Measurements from ENCODE around the gene TGFA.

Gene TGFA

DNA sequence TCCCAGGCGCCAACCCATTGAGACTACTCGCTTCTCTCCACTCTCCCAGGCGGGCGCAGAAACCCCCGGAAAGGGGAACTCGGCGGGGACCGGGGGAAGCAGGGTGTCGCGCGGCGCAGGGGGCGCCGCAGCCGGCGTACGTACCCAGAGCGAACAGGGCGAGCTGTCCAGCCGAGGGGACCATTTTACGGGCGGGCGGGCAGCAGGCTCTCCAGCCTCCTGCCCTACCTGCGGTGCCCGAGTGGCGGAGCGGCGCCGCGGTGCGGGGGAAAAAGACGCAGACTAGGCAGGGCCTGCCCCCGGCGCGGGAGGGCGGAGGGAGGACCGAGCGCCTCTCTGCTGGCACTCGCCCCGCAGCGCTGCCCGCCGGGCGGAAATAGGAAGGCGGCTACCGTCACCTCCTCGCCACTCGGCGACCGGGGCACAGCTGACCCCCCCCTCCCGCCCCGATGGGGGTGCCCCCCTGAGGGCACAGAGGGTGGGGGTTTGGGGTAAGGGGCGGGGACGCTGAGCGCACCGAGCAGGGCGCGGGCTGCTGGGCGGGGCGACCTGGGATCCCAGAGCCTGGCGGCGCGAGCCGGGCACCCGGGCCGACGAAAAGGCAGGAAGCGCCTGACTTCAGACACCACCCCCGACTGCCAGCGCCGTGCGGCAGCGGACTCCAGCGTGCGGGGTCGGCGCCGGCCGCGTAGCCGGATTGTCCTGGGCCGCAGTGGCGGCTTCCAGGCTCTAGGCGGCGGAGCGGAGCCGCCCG is at the start of gene TGFA:
TSS of gene TGFA (minus strand) at position 243 of the 754 bp plus-strand sequence. CDS start at position 184, 59 bp downstream.
- Mint-ChIP-seq H3K27me3 (peaks cover 35% of the 10 kb centered on the region), H3K27ac (peak within 1 kb of the TSS; percentile 61)

DNA sequence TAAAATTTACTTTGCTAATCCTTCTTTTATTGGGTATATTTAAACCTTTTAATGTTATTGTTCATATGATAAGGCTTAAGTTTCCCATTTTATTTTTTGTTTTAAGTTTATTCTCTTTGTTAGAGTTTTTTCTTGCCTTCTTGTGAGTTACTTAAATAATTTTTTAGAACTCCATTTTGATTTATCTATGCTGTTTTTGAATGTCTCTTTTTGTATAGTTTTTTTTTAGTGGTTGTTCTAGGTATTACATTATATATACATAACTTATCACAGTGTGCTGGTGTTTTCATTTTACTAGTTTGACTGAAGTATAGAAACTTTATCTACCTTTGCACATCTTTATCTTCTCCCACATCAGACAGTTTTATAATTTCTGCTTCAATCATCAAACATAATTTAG is 49.4 kb upstream of the TGFA start:
- no peaks in the 10 kb centered on the region for H3K9me3 Mint-ChIP-seq
- H3K4me1 Mint-ChIP-seq (ENCODE audit: low read depth) = no peaks in the 10 kb centered on the region
- H3K4me3 Mint-ChIP-seq = no peak overlapping the region
- no peak overlapping the region for H3K27ac Mint-ChIP-seq
- no peaks in the 10 kb centered on the region for H3K36me3 Mint-ChIP-seq (ENCODE audit: low read depth)
- H3K27me3 Mint-ChIP-seq = peaks cover 8% of the 10 kb centered on the region

More for the DNA sequence above, at the start of gene TGFA:
- Mint-ChIP-seq H3K4me1 (ENCODE audit: low read depth) (peaks cover 27% of the 10 kb centered on the region), H3K9me3 (no peaks in the 10 kb centered on the region), H3K36me3 (ENCODE audit: low read depth) (no peaks in the 10 kb centered on the region), H3K4me3 (peak within 1 kb of the TSS; percentile 80)

DNA sequence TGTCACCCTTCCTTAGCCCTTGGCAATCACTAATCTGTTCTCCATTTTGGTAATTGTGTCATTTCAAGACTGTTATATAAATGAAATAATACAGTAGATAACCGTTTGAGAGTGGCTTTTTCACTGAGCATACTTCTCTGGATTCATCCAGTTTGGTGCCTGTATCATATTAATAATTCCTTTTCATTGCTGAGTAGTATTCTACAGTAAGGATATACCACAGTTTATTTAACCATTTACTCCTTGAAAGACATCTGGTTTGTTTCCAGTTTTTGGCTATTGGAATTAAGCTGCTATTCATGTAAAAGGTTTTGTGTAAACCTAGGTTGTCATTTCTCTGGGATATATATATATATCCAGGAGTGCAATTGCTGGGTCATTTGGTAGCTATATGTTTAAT is 44.6 kb upstream of the TGFA start:
- Mint-ChIP-seq H3K4me1 (ENCODE audit: low read depth) (no peaks in the 10 kb centered on the region), H3K27ac (no peak overlapping the region), H3K4me3 (no peak overlapping the region), H3K27me3 (peaks cover 7% of the 10 kb centered on the region), H3K36me3 (ENCODE audit: low read depth) (no peaks in the 10 kb centered on the region), H3K9me3 (no peaks in the 10 kb centered on the region)

DNA sequence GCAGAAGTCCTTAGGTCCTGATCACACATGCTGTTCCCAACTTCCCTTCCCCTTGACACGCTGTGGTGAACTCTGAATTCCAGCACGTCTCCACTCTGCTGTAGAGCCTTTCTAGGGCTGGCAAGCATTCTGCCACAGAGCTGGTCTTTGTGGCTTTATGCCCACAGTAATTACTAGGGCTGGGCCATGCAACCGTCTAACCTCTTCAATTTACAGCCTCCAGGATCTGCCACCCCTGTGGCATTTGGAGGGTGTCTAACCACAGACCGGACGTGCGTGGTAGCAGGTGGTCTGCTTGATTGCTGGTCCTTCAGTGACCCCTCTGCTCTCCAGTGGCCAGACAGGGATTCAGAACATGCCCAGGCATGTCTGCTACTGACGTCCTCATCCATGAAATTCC is 43.1 kb upstream of the TGFA start:
- H3K4me1 Mint-ChIP-seq (ENCODE audit: low read depth) = no peaks in the 10 kb centered on the region
- no peaks in the 10 kb centered on the region for H3K9me3 Mint-ChIP-seq
- no peaks in the 10 kb centered on the region for H3K36me3 Mint-ChIP-seq (ENCODE audit: low read depth)
- peaks cover 3% of the 10 kb centered on the region for H3K27me3 Mint-ChIP-seq
- no peak overlapping the region for H3K4me3 Mint-ChIP-seq
- no peak overlapping the region for H3K27ac Mint-ChIP-seq

DNA sequence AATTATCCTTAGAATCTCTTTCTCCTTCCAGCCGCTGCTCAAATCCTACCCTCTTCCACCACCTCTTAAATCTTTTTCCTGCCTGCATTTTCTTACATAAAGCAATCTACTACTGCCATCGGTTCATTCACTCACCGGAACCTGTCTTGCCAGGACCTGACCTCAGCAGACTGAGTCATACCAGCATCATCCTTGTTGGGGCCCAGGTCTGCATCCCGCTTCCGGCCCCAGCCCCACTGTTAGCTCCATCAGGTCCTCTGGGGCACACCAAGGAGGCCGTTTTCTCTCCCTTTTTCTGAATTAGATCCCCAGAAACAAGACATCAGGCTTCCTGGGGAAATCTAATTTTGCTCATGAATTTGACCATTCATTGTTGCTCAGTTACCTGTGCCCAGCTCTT is 42.7 kb upstream of the TGFA start:
- Mint-ChIP-seq H3K9me3 (no peaks in the 10 kb centered on the region), H3K27ac (no peak overlapping the region), H3K4me3 (no peak overlapping the region), H3K36me3 (ENCODE audit: low read depth) (no peaks in the 10 kb centered on the region), H3K27me3 (peaks cover 3% of the 10 kb centered on the region), H3K4me1 (ENCODE audit: low read depth) (no peaks in the 10 kb centered on the region)

DNA sequence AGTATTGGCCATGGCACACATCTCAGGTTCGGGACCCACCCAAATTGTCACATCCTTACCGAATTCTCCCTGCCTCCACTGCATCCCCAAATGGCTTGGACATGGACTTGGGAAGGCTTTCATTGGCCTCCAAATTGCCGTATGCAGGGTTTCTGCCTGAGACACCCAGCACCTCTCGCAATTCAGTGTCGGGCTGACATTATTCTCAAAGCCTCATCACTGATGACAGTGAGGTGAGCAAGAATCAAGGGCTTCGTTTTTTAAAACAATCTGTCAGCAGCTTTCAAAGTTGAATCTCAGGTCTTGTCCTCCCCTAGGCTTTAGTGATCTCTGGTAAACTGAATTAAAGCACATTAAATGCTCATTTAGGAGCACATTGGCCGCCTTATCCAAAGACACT is 29.5 kb upstream of the TGFA start:
- Mint-ChIP-seq H3K9me3 (no peaks in the 10 kb centered on the region), H3K4me3 (no peak overlapping the region), H3K27ac (no peak overlapping the region), H3K4me1 (ENCODE audit: low read depth) (no peaks in the 10 kb centered on the region), H3K36me3 (ENCODE audit: low read depth) (no peaks in the 10 kb centered on the region), H3K27me3 (peaks cover 3% of the 10 kb centered on the region)

DNA sequence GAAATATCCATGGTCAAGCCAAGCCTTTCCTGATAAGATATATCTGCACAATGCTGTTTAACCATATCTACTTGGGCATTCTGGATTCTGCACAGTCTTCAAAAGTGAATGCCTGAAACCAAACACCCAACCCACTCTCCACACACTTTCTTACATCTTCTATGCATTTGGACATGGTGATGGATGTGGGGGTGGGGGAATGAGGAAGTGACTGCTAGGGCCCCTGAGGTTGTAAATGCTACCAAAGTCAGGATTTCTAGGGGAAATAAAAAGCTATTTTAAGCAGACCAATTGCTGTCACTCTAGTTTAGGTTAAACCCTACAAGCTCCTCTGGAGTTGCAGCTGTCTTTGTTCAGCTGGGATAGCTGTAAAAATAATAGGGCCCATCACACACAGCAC is 26.7 kb upstream of the TGFA start:
- Mint-ChIP-seq H3K4me1 (ENCODE audit: low read depth) (no peaks in the 10 kb centered on the region), H3K36me3 (ENCODE audit: low read depth) (no peaks in the 10 kb centered on the region), H3K9me3 (no peaks in the 10 kb centered on the region), H3K27ac (no peak overlapping the region), H3K4me3 (no peak overlapping the region), H3K27me3 (peaks cover 3% of the 10 kb centered on the region)

DNA sequence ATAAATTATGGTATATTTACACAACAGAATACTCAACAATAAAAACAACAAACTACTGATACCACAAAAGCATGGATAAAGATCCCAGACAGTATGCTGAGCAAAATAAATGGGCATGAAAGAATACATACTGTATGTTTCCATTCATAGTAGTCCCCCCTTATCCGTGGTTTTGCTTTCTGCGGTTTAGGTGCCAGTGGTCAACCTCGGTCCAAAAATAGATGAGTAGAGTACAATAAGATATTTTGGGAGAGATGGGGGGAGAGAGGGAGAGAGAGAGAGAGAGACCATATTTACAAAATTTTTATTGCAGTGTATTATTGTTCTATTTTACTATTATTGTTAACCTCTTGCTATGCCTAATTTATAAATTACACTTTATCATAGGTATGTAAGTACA is 21.0 kb upstream of the TGFA start:
- peaks cover 26% of the 10 kb centered on the region for H3K27me3 Mint-ChIP-seq
- H3K9me3 Mint-ChIP-seq = no peaks in the 10 kb centered on the region

DNA sequence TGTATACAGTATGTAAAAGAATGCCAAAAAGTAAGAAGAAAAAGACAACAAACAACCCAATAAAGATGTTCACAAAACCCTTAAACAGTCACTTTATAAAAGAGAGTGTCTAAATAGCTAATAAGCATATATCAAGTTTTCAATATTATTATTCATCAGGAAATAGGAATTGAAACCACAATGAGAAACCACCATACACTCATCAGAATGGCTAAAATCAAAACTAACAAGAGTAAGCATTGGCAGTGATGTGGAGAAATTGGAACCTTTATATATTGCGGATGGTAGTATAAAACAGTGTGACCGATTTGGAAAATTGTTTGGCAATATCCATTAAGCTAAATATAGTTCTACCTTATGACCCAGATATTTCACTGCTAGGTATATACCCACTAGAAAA is 20.5 kb upstream of the TGFA start:
- no peak overlapping the region for H3K27ac Mint-ChIP-seq
- no peak overlapping the region for H3K4me3 Mint-ChIP-seq
- H3K36me3 Mint-ChIP-seq (ENCODE audit: low read depth) = no peaks in the 10 kb centered on the region
- H3K9me3 Mint-ChIP-seq = no peaks in the 10 kb centered on the region
- H3K4me1 Mint-ChIP-seq (ENCODE audit: low read depth) = no peaks in the 10 kb centered on the region
- peaks cover 26% of the 10 kb centered on the region for H3K27me3 Mint-ChIP-seq

More for the DNA sequence above, 21.0 kb upstream of the TGFA start:
- Mint-ChIP-seq H3K4me1 (ENCODE audit: low read depth) (no peaks in the 10 kb centered on the region), H3K4me3 (no peak overlapping the region), H3K27ac (no peak overlapping the region), H3K36me3 (ENCODE audit: low read depth) (no peaks in the 10 kb centered on the region)

DNA sequence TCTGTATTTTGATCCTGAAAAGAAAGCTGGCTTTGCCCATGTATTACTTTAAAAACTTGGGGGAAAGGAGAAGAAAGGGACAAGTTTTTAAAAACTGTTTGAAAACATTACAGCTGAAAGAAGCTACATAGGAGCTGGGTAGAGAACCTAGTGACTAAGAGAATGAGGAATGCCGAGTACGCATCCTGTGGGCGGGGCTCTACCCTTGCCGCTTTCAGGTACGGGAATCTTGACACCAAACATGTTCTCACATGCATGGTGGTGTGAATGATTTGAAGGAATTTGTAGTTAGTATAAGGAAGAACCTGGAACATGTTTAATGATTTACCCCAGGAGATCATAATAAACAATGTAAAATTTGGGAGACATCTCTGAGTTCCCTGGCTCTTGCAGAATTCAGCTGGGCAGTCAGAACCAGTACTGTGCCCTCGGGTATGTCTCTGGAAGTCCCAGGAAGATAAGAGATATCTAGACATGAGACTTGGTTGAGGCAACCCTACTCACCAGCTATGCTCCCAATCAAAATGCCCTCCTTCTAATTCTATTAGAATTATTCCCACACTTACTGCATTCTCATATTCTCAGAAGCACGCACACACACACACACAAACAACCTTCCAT is 16.5 kb upstream of the TGFA start:
- Mint-ChIP-seq H3K27ac (no peak overlapping the region), H3K4me1 (ENCODE audit: low read depth) (no peaks in the 10 kb centered on the region), H3K4me3 (no peak overlapping the region), H3K9me3 (no peaks in the 10 kb centered on the region), H3K36me3 (ENCODE audit: low read depth) (no peaks in the 10 kb centered on the region), H3K27me3 (peaks cover 29% of the 10 kb centered on the region)

DNA sequence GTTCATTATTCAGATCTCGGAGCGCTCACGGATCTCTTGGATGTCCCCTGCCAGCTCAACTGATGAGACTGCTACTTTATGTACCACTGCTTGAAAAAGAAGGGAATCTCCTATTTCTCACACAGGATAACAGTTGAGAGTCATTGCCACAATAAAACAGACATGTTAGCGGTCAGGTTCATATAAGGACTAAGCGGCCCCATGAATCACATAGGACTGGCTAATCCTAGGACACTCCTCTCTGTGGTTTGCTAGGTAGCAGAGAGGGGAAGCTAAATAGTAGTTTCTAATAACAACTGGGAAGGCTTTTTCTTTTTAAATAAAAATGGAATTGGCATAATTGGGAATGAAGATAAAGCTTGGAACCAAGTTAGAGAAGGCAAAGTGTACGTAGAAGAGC is 15.9 kb upstream of the TGFA start:
- H3K9me3 Mint-ChIP-seq = no peaks in the 10 kb centered on the region
- peaks cover 25% of the 10 kb centered on the region for H3K27me3 Mint-ChIP-seq

DNA sequence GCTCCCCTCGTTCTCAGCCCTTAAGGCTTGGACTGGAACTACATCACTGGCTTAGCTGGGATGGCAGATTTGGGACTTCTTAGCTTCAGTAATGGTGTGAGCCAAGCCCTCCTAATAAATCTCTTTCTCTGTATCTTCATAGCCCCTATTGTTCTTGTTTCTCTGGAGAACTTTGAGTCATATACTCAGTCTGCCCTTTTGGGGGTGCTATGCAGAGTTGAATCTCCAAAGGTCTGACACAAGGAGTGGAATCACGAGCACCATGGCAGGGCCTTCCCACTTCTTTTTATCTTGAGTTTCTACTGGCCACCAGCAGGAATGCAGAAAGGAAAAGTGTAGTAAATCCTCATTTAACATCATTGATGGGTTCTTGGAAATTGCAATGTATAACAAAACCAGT is 13.3 kb upstream of the TGFA start:
- H3K27me3 Mint-ChIP-seq = peaks cover 9% of the 10 kb centered on the region
- no peaks in the 10 kb centered on the region for H3K36me3 Mint-ChIP-seq (ENCODE audit: low read depth)
- H3K4me1 Mint-ChIP-seq (ENCODE audit: low read depth) = no peaks in the 10 kb centered on the region
- no peaks in the 10 kb centered on the region for H3K9me3 Mint-ChIP-seq
- no peak overlapping the region for H3K27ac Mint-ChIP-seq
- H3K4me3 Mint-ChIP-seq = no peak overlapping the region

More for the DNA sequence above, 15.9 kb upstream of the TGFA start:
- no peak overlapping the region for H3K27ac Mint-ChIP-seq
- H3K4me3 Mint-ChIP-seq = no peak overlapping the region
- H3K4me1 Mint-ChIP-seq (ENCODE audit: low read depth) = no peaks in the 10 kb centered on the region
- H3K36me3 Mint-ChIP-seq (ENCODE audit: low read depth) = no peaks in the 10 kb centered on the region

DNA sequence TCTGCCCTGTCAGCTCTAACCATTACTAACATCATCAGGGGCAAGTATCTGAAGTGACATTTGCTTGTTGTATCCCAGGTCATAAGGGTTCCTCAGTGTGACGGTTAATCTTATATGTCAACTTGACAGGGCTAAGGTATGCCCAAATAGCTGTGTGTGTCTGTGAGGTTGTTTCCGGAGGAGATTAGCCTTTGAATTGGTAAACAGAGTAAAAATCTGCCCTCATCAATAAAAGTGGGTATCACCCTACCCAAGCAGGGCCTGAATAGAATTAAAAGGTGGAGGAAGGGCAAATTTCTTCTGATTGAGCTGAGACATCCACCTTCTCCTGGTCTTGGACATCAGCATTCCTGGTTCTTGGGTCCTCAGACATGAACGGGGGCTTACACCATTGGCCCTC is 12.8 kb upstream of the TGFA start:
- H3K4me1 Mint-ChIP-seq (ENCODE audit: low read depth) = no peaks in the 10 kb centered on the region
- H3K27me3 Mint-ChIP-seq = peaks cover 9% of the 10 kb centered on the region
- no peak overlapping the region for H3K4me3 Mint-ChIP-seq
- no peaks in the 10 kb centered on the region for H3K9me3 Mint-ChIP-seq
- H3K27ac Mint-ChIP-seq = no peak overlapping the region
- no peaks in the 10 kb centered on the region for H3K36me3 Mint-ChIP-seq (ENCODE audit: low read depth)

DNA sequence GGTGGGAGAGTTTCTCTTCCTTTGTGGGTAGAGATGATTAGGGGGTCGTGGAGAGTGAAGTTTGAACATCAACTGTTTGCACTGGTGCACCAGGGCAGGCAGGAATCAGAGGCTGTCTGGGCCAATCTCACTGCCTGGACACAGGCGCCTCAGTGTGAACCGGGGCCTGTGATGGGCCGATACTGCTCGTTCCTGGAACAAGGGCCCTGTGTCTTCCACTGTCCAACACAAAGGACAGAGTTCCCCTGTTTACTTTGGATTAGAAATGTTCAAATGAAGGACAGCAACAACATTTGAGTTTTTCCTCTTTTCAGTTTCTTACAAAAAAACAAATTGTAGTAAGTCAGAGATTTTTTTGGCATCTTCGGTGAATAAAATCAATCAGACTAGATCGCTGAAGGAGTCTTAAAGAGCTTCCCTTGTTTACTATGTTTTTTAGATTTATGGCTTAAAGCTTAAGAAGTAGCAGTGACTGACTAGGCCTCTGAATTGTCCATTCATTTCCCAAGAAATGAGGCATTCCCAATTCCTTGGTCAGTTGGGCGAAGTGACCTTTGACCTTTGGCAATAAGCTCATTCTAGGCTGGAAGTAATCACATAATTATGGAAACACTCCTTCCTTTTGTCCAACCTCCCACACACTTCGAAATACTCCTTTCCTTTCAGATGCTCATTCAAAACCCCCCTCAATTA is 11.6 kb upstream of the TGFA start:
- Mint-ChIP-seq H3K27me3 (peaks cover 9% of the 10 kb centered on the region), H3K27ac (no peak overlapping the region), H3K4me3 (no peak overlapping the region), H3K9me3 (no peaks in the 10 kb centered on the region), H3K36me3 (ENCODE audit: low read depth) (no peaks in the 10 kb centered on the region), H3K4me1 (ENCODE audit: low read depth) (no peaks in the 10 kb centered on the region)

DNA sequence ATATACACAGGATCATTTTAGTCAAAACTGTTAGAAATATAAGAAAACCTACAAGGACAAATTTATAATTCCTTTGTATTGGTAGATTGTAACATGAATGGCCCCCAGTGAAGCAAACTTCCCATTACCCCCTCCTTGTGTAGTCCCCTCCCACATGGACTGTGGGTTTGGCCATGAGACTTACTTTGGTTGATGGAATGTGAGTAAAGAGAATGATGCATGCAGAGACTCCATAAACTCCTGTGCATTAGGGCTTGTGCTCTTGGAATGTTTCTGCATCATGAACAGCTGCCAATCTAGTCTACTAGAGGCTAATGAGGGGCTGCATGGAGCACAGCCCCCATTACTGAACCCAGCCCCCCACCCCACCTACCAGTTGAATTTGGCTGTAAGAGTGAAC is 8.3 kb upstream of the TGFA start:
- Mint-ChIP-seq H3K4me3 (no peak overlapping the region), H3K4me1 (ENCODE audit: low read depth) (no peaks in the 10 kb centered on the region), H3K9me3 (no peaks in the 10 kb centered on the region), H3K27ac (no peak overlapping the region), H3K36me3 (ENCODE audit: low read depth) (no peaks in the 10 kb centered on the region), H3K27me3 (peaks cover 11% of the 10 kb centered on the region)

Data from stimulated activated naive CD8-positive, alpha-beta T cell treated with anti-CD3 and anti-CD28 coated beads, Interleukin-15, Interleukin-2, amounts not matched to agents 100 ng/mL and 50 ng/mL, for 24 hours (primary cell).